AG09309 (cell line): ENCODE results near the gene PCDH15.

Source experiments
- DNase-seq: peaks from one replicate; pipeline ENCODE4 v3.0.0-alpha.2; 2010; ENCODE audit warnings: low read depth
- H3K4me3 ChIP-seq: 2 replicates; pipeline ENCODE4 v1.5.1; 2011; ENCODE audit warnings: mild to moderate bottlenecking, low read depth, low read length, moderate library complexity; ENCODE audit not compliant: control insufficient read depth
- TF ChIP-seq, protein P1 (sequence below): IDR thresholded peaks from 2 replicates; pipeline ENCODE4 v1.5.1; 2011; ENCODE audit warnings: mild to moderate bottlenecking, low read depth, low read length, inconsistent platforms; ENCODE audit not compliant: insufficient read depth, control insufficient read depth; ENCODE audit errors: missing control alignments

PCDH15 gene

DNA sequence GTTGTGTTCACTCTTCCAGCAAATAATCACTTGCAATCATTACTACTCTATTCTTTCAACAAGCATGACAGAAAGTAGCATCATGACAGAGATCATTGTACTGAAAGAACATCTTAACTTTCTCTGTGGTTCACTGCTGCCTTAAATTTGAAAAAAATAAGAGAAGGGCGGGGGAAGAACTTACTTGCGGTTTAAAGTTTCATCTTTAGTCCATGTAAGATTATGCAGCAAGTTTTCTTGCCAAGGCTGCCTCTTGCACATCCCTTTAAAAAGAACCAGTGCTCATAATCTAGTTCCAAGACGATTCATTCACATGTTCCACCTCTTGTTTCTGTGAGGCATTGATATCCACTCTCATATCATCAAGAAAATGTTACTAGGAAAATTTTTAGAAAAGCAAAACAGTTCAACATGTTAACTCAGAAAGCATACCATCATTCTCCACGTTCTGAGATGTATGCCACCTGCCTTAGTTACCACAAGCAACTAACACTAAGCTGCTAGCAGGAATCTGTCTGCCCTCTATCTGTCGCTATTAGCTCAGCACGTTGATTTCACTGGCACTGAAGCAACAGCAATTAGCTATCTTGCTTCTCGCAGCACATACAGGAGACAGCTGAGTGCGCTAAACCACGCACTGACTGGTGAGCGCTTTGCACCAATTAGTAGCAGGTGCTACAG lies at the start of gene PCDH15:
Gene PCDH15 (minus strand): TSS at position 491 of the 681 bp plus-strand sequence. CDS start 136,969 bp downstream, outside the sequence.
- TF ChIP-seq, protein P1, sequence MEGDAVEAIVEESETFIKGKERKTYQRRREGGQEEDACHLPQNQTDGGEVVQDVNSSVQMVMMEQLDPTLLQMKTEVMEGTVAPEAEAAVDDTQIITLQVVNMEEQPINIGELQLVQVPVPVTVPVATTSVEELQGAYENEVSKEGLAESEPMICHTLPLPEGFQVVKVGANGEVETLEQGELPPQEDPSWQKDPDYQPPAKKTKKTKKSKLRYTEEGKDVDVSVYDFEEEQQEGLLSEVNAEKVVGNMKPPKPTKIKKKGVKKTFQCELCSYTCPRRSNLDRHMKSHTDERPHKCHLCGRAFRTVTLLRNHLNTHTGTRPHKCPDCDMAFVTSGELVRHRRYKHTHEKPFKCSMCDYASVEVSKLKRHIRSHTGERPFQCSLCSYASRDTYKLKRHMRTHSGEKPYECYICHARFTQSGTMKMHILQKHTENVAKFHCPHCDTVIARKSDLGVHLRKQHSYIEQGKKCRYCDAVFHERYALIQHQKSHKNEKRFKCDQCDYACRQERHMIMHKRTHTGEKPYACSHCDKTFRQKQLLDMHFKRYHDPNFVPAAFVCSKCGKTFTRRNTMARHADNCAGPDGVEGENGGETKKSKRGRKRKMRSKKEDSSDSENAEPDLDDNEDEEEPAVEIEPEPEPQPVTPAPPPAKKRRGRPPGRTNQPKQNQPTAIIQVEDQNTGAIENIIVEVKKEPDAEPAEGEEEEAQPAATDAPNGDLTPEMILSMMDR = no peak
- no peak within 1 kb of the TSS for H3K4me3 ChIP-seq
- DNase-seq = no peak

DNA sequence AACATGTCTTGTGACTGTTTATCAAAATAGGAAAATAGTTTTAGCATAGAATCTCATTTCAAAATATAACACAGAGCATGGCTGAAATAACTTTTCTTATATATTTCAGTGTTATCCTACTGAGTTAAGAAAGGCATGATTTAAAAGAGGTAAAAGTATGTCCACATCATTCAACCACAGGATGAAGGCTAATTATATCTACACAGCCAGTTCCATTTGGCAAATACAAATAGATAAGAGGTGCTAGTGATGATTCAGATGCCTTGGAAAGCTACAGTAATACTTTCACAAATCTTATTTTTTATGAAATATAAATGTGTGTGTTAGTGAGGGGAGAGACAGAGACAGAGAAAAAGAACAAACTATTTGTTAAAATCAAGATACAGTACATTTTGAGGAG lies 42.9 kb upstream of the PCDH15 start:
- H3K4me3 ChIP-seq = no peak overlapping the region
- no peak for DNase-seq
- TF ChIP-seq, protein P1 = no peak

DNA sequence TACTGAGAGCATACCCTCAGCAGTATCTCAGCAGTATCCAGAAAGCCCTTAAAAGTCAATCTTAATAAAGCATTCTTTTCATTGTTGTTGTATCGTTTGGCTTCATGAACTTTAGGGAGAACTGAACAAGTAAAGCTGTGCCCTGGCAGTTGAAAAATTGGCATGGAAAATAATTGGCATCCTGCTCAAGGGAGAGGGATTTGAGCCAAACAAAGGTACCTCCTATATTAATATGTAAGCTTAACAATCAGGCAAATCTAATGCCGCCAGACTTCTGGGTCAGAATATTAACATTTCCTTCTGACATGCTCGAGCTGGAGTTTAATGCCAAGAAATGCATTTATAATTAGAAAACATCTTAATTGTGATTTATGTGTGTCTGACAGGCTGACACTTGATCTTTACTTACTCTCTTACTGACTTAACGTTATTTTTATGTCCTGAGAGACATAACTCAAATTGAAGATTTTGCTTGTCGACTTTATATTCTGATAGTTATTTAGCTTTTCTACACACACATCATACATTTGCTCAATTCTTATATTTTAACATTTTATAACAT lies 42.1 kb upstream of the PCDH15 start:
- TF ChIP-seq, protein P1 = no peak
- no peak overlapping the region for H3K4me3 ChIP-seq
- DNase-seq = no peak

DNA sequence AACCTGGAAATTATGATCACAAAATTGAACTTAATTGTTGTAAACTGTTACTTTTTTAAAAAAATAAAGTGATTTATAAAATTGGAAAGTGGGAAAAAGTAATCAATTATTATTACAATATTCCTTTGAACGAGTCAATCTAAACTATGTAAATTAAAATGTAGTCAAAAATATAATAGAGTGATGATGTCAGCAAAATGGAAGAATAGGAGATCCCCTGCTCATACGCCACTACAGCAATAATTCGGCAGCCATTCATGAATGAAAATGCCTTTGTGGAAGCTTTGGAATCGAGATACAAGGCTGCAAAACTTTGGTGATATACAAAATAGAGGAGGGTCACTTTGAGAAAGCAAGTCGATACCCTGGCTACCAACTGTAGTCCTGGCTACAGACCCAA lies 36.4 kb upstream of the PCDH15 start:
- TF ChIP-seq, protein P1 = no peak
- no peak for DNase-seq
- H3K4me3 ChIP-seq = no peak overlapping the region

DNA sequence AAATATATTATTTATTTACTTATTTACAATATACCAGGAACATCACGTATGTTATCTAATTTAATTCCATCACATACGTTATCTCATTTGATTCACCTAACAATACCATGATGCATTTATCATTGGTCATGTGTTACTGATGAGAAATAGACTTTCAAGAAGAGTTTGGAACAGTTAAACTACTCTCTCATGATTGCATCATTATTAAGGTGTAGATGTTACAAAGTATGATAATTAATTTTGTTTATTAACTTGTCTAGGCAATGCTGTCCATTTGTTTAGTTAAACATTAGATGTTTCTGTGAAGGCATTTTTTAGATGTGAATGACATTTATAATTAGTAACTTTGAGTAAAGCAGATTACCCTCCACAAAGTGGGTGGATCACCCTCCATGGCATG lies 32.0 kb upstream of the PCDH15 start:
- DNase-seq = no peak
- no peak overlapping the region for H3K4me3 ChIP-seq
- TF ChIP-seq, protein P1 = no peak

DNA sequence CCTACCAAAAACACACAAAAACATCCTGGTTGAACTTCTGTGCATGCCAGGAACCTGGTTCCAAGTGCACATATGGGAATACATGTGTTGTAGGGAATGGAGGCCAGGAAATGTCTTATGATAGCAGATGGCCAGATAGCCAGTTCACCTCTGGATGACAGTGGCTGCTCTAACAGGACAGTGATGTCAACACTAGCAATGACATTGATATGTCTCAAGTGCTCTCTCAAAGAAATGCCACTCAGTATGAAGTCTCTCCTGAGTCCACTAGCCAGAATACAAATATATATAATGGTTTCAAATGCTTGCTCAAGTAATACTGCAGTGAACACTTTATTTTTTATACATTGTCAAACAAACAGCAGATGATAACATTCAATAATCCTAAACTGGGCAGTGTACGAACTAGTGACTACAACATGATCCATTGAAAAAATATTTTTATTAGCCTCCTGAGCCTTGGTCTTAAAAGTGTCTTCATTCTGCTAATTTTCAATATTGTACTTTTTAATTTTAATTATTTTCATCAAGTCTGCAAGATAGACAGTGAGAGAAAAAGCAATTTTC lies 26.0 kb upstream of the PCDH15 start:
- TF ChIP-seq, protein P1 = no peak
- no peak overlapping the region for H3K4me3 ChIP-seq
- DNase-seq = no peak

DNA sequence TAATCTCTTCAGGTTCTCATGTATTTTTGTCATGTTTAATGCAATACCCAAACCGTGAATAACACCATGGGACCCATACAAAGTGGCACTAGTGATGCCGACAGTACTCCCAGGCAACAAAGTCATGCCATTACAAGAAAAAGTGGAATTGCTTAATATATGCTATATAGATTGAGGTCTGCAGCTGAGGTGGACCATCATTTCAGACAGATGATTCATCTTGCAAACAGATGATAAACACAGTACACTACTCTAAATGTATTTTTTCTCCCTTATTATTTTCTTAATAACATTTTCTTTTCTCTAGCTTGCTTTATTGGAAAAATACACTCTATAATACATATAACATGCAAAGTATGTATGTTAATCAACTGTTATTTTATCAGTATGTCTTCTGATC lies 14.6 kb upstream of the PCDH15 start:
- TF ChIP-seq, protein P1 = no peak
- no peak for DNase-seq
- H3K4me3 ChIP-seq = no peak overlapping the region
